ENCODE measurements around the gene PARD6G. TPM values are rescaled to one million over a fixed set of nuclear protein-coding genes. Genes with fewer than 3 reads are reported as not detected.
A peak's percentile ranks its signal among the peaks of the same experiment; 100 is the strongest.
"Not testable (repeated sequence)": the region's sequence is repeated elsewhere in the genome, so short reads cannot be mapped to it uniquely, and the experiment has no call there.

The PARD6G gene
- total RNA-seq, result 1 to 10 TPM; 2.5 to 6.6 (median 3.6) TPM

- peak within 1 kb of the TSS in 3 of 4 donors; percentile 35 to 62 (median 49) for H3K27ac ChIP-seq
Observed at GRCh38 chr18:80247393-80247841, at the start of gene PARD6G. TSS of gene PARD6G (minus strand) at chr18:80247514. CDS start at chr18:80247348, 166 bp downstream.

GRCh38 chr18:80262241-80263033 lies 15.1 kb upstream of the PARD6G start:
- TF ChIP-seq CTCF (IDR thresholded peaks at IDR 0.05), result peak in 5 of 6 experiments; percentile 2 to 38 (median 35)
- H3K9me3 ChIP-seq, H3K4me1 ChIP-seq, H3K27ac ChIP-seq, H3K27me3 ChIP-seq, H3K4me3 ChIP-seq, H3K36me3 ChIP-seq: not testable (repeated sequence)
- DNase-seq, result peak in 1 of 3 donors; percentile 57

More at GRCh38 chr18:80247393-80247841, at the start of gene PARD6G:
- TF ChIP-seq POLR2A (IDR thresholded peaks at IDR 0.05), result no peak
- no peak for TF ChIP-seq CTCF (IDR thresholded peaks at IDR 0.05)
- Histone ChIP-seq H3K27me3 (peaks cover 0 to 9% of the 10 kb centered on the region in 2 donors), H3K9me3 (no peaks in the 10 kb centered on the region), H3K36me3 (no peaks in the 10 kb centered on the region), H3K4me3 (peak within 1 kb of the TSS; percentile 49 to 95 (median 69)), H3K4me1 (peaks cover 0 to 17% (median 2%) of the 10 kb centered on the region in 4 donors)
- DNase-seq, result peak; percentile 50 to 86 (median 81)

- no peaks in the 10 kb centered on the region for H3K36me3 ChIP-seq
- H3K9me3 ChIP-seq, result no peaks in the 10 kb centered on the region
- TF ChIP-seq CTCF (IDR thresholded peaks at IDR 0.05) (no peak), POLR2A (IDR thresholded peaks at IDR 0.05) (no peak)
- H3K4me1 ChIP-seq, result no peaks in the 10 kb centered on the region
- no peak for DNase-seq
- H3K4me3 ChIP-seq, result no peak overlapping the region
- H3K27ac ChIP-seq, result no peak overlapping the region
- H3K27me3 ChIP-seq, result no peaks in the 10 kb centered on the region
Observed at GRCh38 chr18:80259610-80260009, 12.3 kb upstream of the PARD6G start.

GRCh38 chr18:80258640-80259039 lies 11.3 kb upstream of the PARD6G start:
- Histone ChIP-seq H3K36me3 (no peaks in the 10 kb centered on the region), H3K27me3 (no peaks in the 10 kb centered on the region)
- no peak for TF ChIP-seq POLR2A (IDR thresholded peaks at IDR 0.05)
- TF ChIP-seq CTCF (IDR thresholded peaks at IDR 0.05), result no peak

GRCh38 chr18:80257579-80258543 lies 10.5 kb upstream of the PARD6G start:
- H3K4me1 ChIP-seq, H3K27me3 ChIP-seq, H3K4me3 ChIP-seq, H3K9me3 ChIP-seq, H3K36me3 ChIP-seq, H3K27ac ChIP-seq: not testable (repeated sequence)
- DNase-seq, result peak; percentile 47 to 87 (median 70)
- peak; percentile 37 to 83 (median 74) for TF ChIP-seq CTCF (IDR thresholded peaks at IDR 0.05)

More at GRCh38 chr18:80258640-80259039, 11.3 kb upstream of the PARD6G start:
- H3K9me3 ChIP-seq, result no peaks in the 10 kb centered on the region
- no peak for DNase-seq
- H3K4me1 ChIP-seq, result no peaks in the 10 kb centered on the region
- H3K27ac ChIP-seq, result no peak overlapping the region
- H3K4me3 ChIP-seq, result no peak overlapping the region
